SK-N-SH treated with all-trans-retinoic acid at 6 μM for 48 hours (cell line): ENCODE results near the gene ADAM15.

Source experiments
- ARNTL ChIP-seq: fragments of 450-650 bp; formaldehyde crosslinking; IDR thresholded peaks from 2 replicates; pipeline ENCODE4 v1.5.0; 2020; ENCODE audit warnings: low read depth, mild to moderate bottlenecking, moderate library complexity, borderline replicate concordance
- BACH2 ChIP-seq: fragments of 250-450 bp; sonication (Bioruptor Pico); IDR thresholded peaks from 2 replicates; pipeline ENCODE4 v1.9.0; 2021; ENCODE audit warnings: mild to moderate bottlenecking, borderline replicate concordance
- CSDC2 ChIP-seq: fragments of 250-450 bp; sonication (Bioruptor Pico); IDR thresholded peaks from 2 replicates; pipeline ENCODE4 v1.5.0; 2020; ENCODE audit warnings: mild to moderate bottlenecking, moderate library complexity
- GLIS3 ChIP-seq: fragments of 250-450 bp; sonication (Bioruptor Pico); IDR thresholded peaks from 2 replicates; pipeline ENCODE4 v1.5.0; 2020; ENCODE audit warnings: mild to moderate bottlenecking, moderate library complexity
- TOX ChIP-seq: fragments of 250-450 bp; sonication (Bioruptor Pico); IDR thresholded peaks from 2 replicates; pipeline ENCODE4 v1.8.0; 2021; ENCODE audit warnings: mild to moderate bottlenecking, moderate library complexity, borderline replicate concordance
- ZC3H10 ChIP-seq: fragments of 250-450 bp; sonication (Bioruptor Pico); IDR thresholded peaks from 2 replicates; pipeline ENCODE4 v1.5.1; 2021; ENCODE audit warnings: mild to moderate bottlenecking, moderate library complexity
- ZNF70 ChIP-seq: fragments of 450-650 bp; formaldehyde crosslinking; IDR thresholded peaks from 2 replicates; pipeline ENCODE4 v1.5.0; 2020; ENCODE audit warnings: mild to moderate bottlenecking, moderate library complexity
- TF ChIP-seq, protein P1 (sequence below): fragments of 250-450 bp; sonication (Bioruptor Pico); IDR thresholded peaks from 2 replicates; pipeline ENCODE4 v1.8.0; 2021; ENCODE audit warnings: low read depth, mild to moderate bottlenecking, moderate library complexity, borderline replicate concordance

DNA sequence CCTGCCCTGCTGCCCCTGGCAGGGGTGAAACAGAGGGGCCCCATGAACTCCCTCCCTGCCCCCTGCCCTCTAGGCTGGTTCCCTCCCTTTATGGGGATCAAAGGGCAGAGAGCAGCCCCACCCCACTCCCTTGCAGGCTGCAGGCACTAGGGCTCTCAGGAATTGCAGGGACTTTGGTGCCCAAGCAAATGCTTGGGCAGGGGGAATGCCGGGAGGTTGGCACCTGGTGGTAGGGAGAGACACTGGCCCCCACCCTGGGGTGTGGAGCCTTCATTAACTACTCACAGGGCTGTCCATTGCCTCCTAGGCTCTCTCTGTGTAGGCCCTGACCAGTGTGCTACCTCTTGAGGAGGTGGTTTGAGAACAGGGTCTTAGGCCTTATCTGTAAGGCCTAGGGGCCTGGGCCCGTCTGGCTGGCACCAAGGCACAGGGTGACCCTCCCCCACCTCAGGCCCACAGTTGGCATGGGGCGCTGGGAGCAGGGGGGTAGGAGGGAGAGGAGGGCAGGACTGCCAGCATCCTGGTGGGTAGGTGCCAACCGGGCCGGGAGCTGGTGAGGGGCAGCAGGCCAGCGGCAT is 43.8 kb upstream of the ADAM15 start:
- TF ChIP-seq ZNF70 (CRISPR knock-in tag) (no peak), ZC3H10 (CRISPR knock-in tag) (no peak), GLIS3 (no peak), ARNTL (no peak), BACH2 (CRISPR knock-in tag) (no peak), CSDC2 (no peak), TOX (no peak)
- TF ChIP-seq, protein P1, sequence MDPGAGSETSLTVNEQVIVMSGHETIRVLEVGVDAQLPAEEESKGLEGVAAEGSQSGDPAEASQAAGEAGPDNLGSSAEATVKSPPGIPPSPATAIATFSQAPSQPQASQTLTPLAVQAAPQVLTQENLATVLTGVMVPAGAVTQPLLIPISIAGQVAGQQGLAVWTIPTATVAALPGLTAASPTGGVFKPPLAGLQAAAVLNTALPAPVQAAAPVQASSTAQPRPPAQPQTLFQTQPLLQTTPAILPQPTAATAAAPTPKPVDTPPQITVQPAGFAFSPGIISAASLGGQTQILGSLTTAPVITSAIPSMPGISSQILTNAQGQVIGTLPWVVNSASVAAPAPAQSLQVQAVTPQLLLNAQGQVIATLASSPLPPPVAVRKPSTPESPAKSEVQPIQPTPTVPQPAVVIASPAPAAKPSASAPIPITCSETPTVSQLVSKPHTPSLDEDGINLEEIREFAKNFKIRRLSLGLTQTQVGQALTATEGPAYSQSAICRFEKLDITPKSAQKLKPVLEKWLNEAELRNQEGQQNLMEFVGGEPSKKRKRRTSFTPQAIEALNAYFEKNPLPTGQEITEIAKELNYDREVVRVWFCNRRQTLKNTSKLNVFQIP (CRISPR knock-in tag): no peak
